ENCODE measurements around the gene SLAIN2.
"Not testable (repeated sequence)": the region's sequence is repeated elsewhere in the genome, so short reads cannot be mapped to it uniquely, and the experiment has no call there.

SLAIN2 gene

GRCh38 chr4:48445704-48446103, 104.4 kb downstream of the SLAIN2 start:
- no peak for DNase-seq

- DNase-seq, result no peak
Observed at GRCh38 chr4:48446642-48447041, 105.3 kb downstream of the SLAIN2 start.

- DNase-seq, result no peak
Observed at GRCh38 chr4:48449151-48449550, 107.8 kb downstream of the SLAIN2 start.

- DNase-seq, result no peak
Observed at GRCh38 chr4:48450740-48451139, 109.4 kb downstream of the SLAIN2 start.

GRCh38 chr4:48451656-48452055, 110.3 kb downstream of the SLAIN2 start:
- DNase-seq, result not testable (repeated sequence)

- DNase-seq, result no peak
Observed at GRCh38 chr4:48454591-48454990, 113.3 kb downstream of the SLAIN2 start.

GRCh38 chr4:48461000-48461399, 119.7 kb downstream of the SLAIN2 start:
- DNase-seq, result no peak

- DNase-seq, result no peak
Observed at GRCh38 chr4:48462363-48462762, 121.0 kb downstream of the SLAIN2 start.

GRCh38 chr4:48467442-48467841, 126.1 kb downstream of the SLAIN2 start:
- no peak for DNase-seq

- DNase-seq, result no peak
Observed at GRCh38 chr4:48467891-48468290, 126.6 kb downstream of the SLAIN2 start.

GRCh38 chr4:48470137-48470536, 128.8 kb downstream of the SLAIN2 start:
- DNase-seq, result no peak

GRCh38 chr4:48470570-48470969, 129.2 kb downstream of the SLAIN2 start:
- DNase-seq, result no peak

- no peak for DNase-seq
Observed at GRCh38 chr4:48472794-48473193, 131.5 kb downstream of the SLAIN2 start.

- no peak for DNase-seq
Observed at GRCh38 chr4:48475770-48476169, 134.4 kb downstream of the SLAIN2 start.

All from cortex of kidney (tissue), 1 donor.